ENCODE data around the gene CACNA2D2. TPM values are rescaled to one million over a fixed set of nuclear protein-coding genes. Genes with fewer than 3 reads are reported as not detected.

Gene CACNA2D2
- total RNA-seq, 4 donors from 2014 or later = 1.1 to 2.0 (median 1.6) TPM

DNA sequence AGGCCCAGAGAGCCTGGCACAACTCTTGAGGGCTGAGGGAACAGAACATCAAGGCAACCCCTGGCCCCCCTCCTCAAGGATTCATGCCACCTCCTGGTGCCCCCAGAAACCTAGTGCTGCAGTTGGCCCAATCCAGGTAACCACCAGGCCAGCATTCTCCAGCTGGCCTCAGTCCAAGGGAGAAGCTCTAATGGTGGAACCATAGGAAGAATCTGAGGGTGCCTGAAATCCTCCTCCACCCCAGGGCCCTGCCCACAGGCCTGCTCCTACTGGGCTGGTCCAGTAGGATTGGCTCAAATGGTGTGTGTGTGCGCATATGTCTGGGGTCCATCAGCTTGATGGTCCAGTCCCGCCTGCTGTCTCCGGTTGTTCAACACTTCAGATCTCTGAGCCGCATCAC is 188.6 kb downstream of the CACNA2D2 start:
- TF ChIP-seq, protein P1, sequence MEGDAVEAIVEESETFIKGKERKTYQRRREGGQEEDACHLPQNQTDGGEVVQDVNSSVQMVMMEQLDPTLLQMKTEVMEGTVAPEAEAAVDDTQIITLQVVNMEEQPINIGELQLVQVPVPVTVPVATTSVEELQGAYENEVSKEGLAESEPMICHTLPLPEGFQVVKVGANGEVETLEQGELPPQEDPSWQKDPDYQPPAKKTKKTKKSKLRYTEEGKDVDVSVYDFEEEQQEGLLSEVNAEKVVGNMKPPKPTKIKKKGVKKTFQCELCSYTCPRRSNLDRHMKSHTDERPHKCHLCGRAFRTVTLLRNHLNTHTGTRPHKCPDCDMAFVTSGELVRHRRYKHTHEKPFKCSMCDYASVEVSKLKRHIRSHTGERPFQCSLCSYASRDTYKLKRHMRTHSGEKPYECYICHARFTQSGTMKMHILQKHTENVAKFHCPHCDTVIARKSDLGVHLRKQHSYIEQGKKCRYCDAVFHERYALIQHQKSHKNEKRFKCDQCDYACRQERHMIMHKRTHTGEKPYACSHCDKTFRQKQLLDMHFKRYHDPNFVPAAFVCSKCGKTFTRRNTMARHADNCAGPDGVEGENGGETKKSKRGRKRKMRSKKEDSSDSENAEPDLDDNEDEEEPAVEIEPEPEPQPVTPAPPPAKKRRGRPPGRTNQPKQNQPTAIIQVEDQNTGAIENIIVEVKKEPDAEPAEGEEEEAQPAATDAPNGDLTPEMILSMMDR (IDR thresholded peaks at IDR 0.05) = no peak
- TF ChIP-seq POLR2A (IDR thresholded peaks at IDR 0.05) = no peak
- DNase-seq (ENCODE audit: low spot score in 2 of 2) = no peak
- intact Hi-C loops (cut with DNase I; ENCODE audit: low total_unique reads) = no loop called here
- 93 to 95% methylated on average over 4 of the region's 4 CpGs for WGBS, 2 donors
- H3K4me3 ChIP-seq (ENCODE audit: low read depth, poor library complexity, severe bottlenecking) = no peak overlapping the region

DNA sequence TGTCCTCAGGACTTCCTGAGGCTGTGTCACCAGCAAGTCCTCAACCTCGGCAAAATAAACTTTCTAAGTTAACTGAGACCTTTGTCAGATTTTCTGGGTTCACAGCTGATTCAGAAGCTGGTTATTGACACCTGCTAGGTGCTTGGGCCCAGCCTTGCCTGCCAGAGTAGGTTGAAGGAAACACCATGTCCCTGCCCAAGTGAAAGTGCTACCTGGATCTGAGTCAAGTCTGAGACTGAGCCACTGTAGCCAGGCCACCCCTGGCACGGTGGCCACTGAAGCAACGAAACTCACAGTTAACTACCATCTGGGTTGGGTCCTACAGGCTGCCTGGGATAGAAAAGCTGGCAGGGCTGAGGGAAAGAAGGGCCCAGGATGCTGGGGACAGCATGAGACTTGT is 189.1 kb downstream of the CACNA2D2 start:
- intact Hi-C loops (cut with DNase I; ENCODE audit: low total_unique reads) = no loop called here
- no peak for DNase-seq (ENCODE audit: low spot score in 2 of 2)
- TF ChIP-seq, protein P1 (IDR thresholded peaks at IDR 0.05) = no peak
- no peak for TF ChIP-seq POLR2A (IDR thresholded peaks at IDR 0.05)
- WGBS, 2 donors = 58% methylated on average over 3 of the region's 3 CpGs
- no peak overlapping the region for H3K4me3 ChIP-seq (ENCODE audit: low read depth, poor library complexity, severe bottlenecking)

Other genes with a start within 250 kb of the CACNA2D2 start
- 1 to 10 TPM; 1.1 to 7.2 (median 3.3) TPM for gene SEMA3B, start 234.5 kb downstream of the CACNA2D2 start, total RNA-seq
- under 1 TPM in 2 of 4 donors, not detected in 2; 0.37 to 0.62 TPM for gene LSMEM2, start 224.5 kb downstream of the CACNA2D2 start, total RNA-seq
- gene IFRD2, start 211.2 kb downstream of the CACNA2D2 start, total RNA-seq = 10 to 100 TPM; 32.9 to 69.0 (median 39.8) TPM
- gene HYAL3, start 204.2 kb downstream of the CACNA2D2 start, total RNA-seq = 1 to 10 TPM; 1.9 to 4.1 (median 2.6) TPM
- 10 to 100 TPM; 12.4 to 19.4 (median 15.1) TPM for gene NAA80, start 204.2 kb downstream of the CACNA2D2 start, total RNA-seq
- 10 to 100 TPM; 16.7 to 35.5 (median 20.6) TPM for gene HYAL1, start 200.1 kb downstream of the CACNA2D2 start, total RNA-seq
- gene HYAL2, start 180.9 kb downstream of the CACNA2D2 start, total RNA-seq = 10 to 100 TPM; 44.1 to 95.7 (median 72.9) TPM
- 10 to 100 TPM; 13.1 to 24.2 (median 18.0) TPM for gene TUSC2, start 175.4 kb downstream of the CACNA2D2 start, total RNA-seq
- 10 to 100 TPM; 33.5 to 50.0 (median 47.2) TPM for gene RASSF1, start 162.8 kb downstream of the CACNA2D2 start, total RNA-seq
- gene ZMYND10, start 157.9 kb downstream of the CACNA2D2 start, total RNA-seq = 1 to 10 TPM in 1 of 4 donors, under 1 TPM in 2, not detected in 1; 0.42 to 1.8 (median 0.74) TPM
- 10 to 100 TPM; 17.3 to 28.0 (median 23.2) TPM for gene NPRL2, start 152.9 kb downstream of the CACNA2D2 start, total RNA-seq
- 10 to 100 TPM in 2 of 4 donors, 1 to 10 TPM in 2; 6.0 to 19.7 (median 11.6) TPM for gene CYB561D2, start 152.8 kb downstream of the CACNA2D2 start, total RNA-seq
- gene TMEM115, start 144.1 kb downstream of the CACNA2D2 start, total RNA-seq = 10 to 100 TPM; 90.5 to 92.7 (median 92.4) TPM
- 1 to 10 TPM in 3 of 4 donors, under 1 TPM in 1; 0.27 to 3.9 (median 2.0) TPM for gene C3orf18, start 64.1 kb upstream of the CACNA2D2 start, total RNA-seq
- gene HEMK1, start 65.9 kb upstream of the CACNA2D2 start, total RNA-seq = 1 to 10 TPM; 2.9 to 8.1 (median 4.8) TPM
- gene CISH, start 108.1 kb upstream of the CACNA2D2 start, total RNA-seq = 10 to 100 TPM; 10.4 to 14.5 (median 12.9) TPM
- gene MAPKAPK3, start 113.5 kb upstream of the CACNA2D2 start, total RNA-seq = 100 to 1,000 TPM in 2 of 4 donors, 10 to 100 TPM in 2; 65.2 to 128 (median 91.7) TPM
- gene DOCK3, start 171.3 kb upstream of the CACNA2D2 start, total RNA-seq = 1 to 10 TPM; 2.0 to 4.5 (median 3.0) TPM

Measured in lower leg skin (tissue), 4 donors.